HepG2 (cell line): Measurements from ENCODE around the gene GNG10. TPM values are rescaled to one million over a fixed set of nuclear protein-coding genes. Genes with fewer than 3 reads are reported as not detected.

Source experiments
- ATAC-seq: fragments of 200-7000 bp; cut with Tn5 transposase; 3 replicates; pipeline ENCODE4 v1.9.1; 2020; ENCODE audit warnings: mild to moderate bottlenecking, moderate library complexity
- BruUV-seq: library from RNA; stranded (reverse); fragments of 400-500 nt; replicated peaks from 2 replicates; lab custom pipeline; 2021; lab: Mats Ljungman, UMichigan
- CTCF ChIA-PET: fragments of 300-600 bp; formaldehyde crosslinking; extraction: SDS; loops from one replicate; lab custom pipeline; 2021; ENCODE audit warnings: low total read pairs, inconsistent platforms, low intra/inter-chr PET ratio; lab: Yijun Ruan, JAX
- POLR2A ChIA-PET: fragments of 350-600 bp; sonication (Branson Sonifier 250); formaldehyde crosslinking; loops from one replicate; lab custom pipeline; 2020; ENCODE audit warnings: antibody characterized with exemption, inconsistent platforms; lab: Yijun Ruan, JAX
- DNase-seq: peaks from one replicate; pipeline ENCODE4 v3.0.0-alpha.2; 2015; ENCODE audit warnings: low spot score
- FAIRE-seq: peaks from 3 replicates; lab custom pipeline; 2011; peaks lifted over from hg19 to GRCh38; lab: Jason Lieb, UNC
- H2AFZ ChIP-seq: one replicate; pipeline ENCODE4 v1.6.1; 2011; ENCODE audit warnings: low read length, inconsistent platforms
- H3K27ac ChIP-seq: fragments of 300-600 bp; 3 replicates; pipeline ENCODE4 v1.8.0; 2011; ENCODE audit warnings: mixed run types, mild to moderate bottlenecking, mixed read lengths, low read length, inconsistent platforms; ENCODE audit not compliant: insufficient read depth; ENCODE audit errors: extremely low read length
- H3K27me3 ChIP-seq, 2 experiments: fragments of 200-600 bp in 1 of 2; 2 replicates in 1 of 2; 3 replicates in 1 of 2; pipeline versions ENCODE4 v1.6.0 to v1.8.0; 2011; ENCODE audit warnings: low read length in 2 of 2, mild to moderate bottlenecking in 2 of 2, moderate library complexity in 2 of 2, inconsistent platforms in 1 of 2; ENCODE audit not compliant: insufficient read depth in 2 of 2, control insufficient read depth in 1 of 2
- H3K36me3 ChIP-seq, 2 experiments: fragments of 200-600 bp in 1 of 2; replicated peaks in 1 of 2; 2 replicates in 1 of 2; 3 replicates in 1 of 2; pipeline versions ENCODE4 v1.5.1 to v1.8.0; 2011; ENCODE audit warnings: low read length in 2 of 2, inconsistent platforms in 1 of 2; ENCODE audit not compliant: insufficient read depth in 2 of 2, control insufficient read depth in 1 of 2
- H3K4me1 ChIP-seq: 2 replicates; pipeline ENCODE4 v1.5.1; 2012; ENCODE audit warnings: low read length, inconsistent platforms; ENCODE audit not compliant: insufficient read depth
- H3K4me2 ChIP-seq: 2 replicates; pipeline ENCODE4 v1.6.0; 2011; ENCODE audit warnings: low read depth, low read length, inconsistent platforms
- H3K4me3 ChIP-seq, 3 experiments: fragments of 200-600 bp in 1 of 3; sonication (generic), shearing (Covaris generic) in 1 of 3; replicated peaks in 1 of 3; 2 replicates each; pipeline ENCODE4 v1.5.1; 2011 to 2016; ENCODE audit warnings: low read length in 3 of 3, inconsistent platforms in 2 of 3, low read depth in 2 of 3, mild to moderate bottlenecking in 2 of 3, control low read depth in 1 of 3, mixed read lengths in 1 of 3; ENCODE audit not compliant: insufficient read depth in 1 of 3
- H3K79me2 ChIP-seq: one replicate; pipeline ENCODE4 v1.6.1; 2011; ENCODE audit warnings: low read length, inconsistent platforms; ENCODE audit not compliant: insufficient read depth
- H3K9ac ChIP-seq: 2 replicates; pipeline ENCODE4 v1.6.0; 2011; ENCODE audit warnings: mild to moderate bottlenecking, low read depth, low read length, inconsistent platforms; ENCODE audit not compliant: insufficient read depth
- H3K9me3 ChIP-seq: 2 replicates; pipeline ENCODE4 v1.5.1; 2012; ENCODE audit warnings: mild to moderate bottlenecking, low read length
- H4K20me1 ChIP-seq: 2 replicates; pipeline ENCODE4 v1.6.0; 2011; ENCODE audit warnings: inconsistent platforms, mild to moderate bottlenecking, low read length, moderate library complexity; ENCODE audit not compliant: insufficient read depth
- ARNT ChIP-seq: fragments of 450-650 bp; IDR thresholded peaks from 2 replicates; pipeline ENCODE4 v1.6.1; 2017
- CENPBD1 ChIP-seq: sonication (generic); formaldehyde crosslinking; IDR thresholded peaks from 2 replicates; pipeline ENCODE4 v1.8.0; 2022; ENCODE audit warnings: missing genetic modification reagents, low read depth, mild to moderate bottlenecking, borderline replicate concordance
- EZH2 ChIP-seq: conservative IDR thresholded peaks from 2 replicates; pipeline ENCODE4 v1.6.1; 2012; ENCODE audit warnings: mild to moderate bottlenecking, low read depth, low read length, moderate library complexity
- FLYWCH1 ChIP-seq: sonication (generic); formaldehyde crosslinking; IDR thresholded peaks from 2 replicates; pipeline ENCODE4 v1.8.1; 2023; ENCODE audit warnings: mild to moderate bottlenecking, missing genetic modification reagents
- HCFC1 ChIP-seq: fragments of 150-350 bp; IDR thresholded peaks from 2 replicates; pipeline ENCODE4 v1.6.1; 2014; ENCODE audit warnings: low read depth, low read length
- HNF4A ChIP-seq: sonication (generic); formaldehyde crosslinking; IDR thresholded peaks from 2 replicates; pipeline ENCODE4 v1.4.0; 2020; ENCODE audit warnings: missing genetic modification reagents
- KAT2B ChIP-seq: fragments of 150-350 bp; IDR thresholded peaks from 2 replicates; pipeline ENCODE4 v1.6.1; 2014; ENCODE audit warnings: low read depth, low read length, borderline replicate concordance
- KLF12 ChIP-seq: sonication (generic); formaldehyde crosslinking; IDR thresholded peaks from 2 replicates; pipeline ENCODE4 v1.4.0; 2020; ENCODE audit warnings: missing genetic modification reagents, borderline replicate concordance
- MAFF ChIP-seq: IDR thresholded peaks from 2 replicates; pipeline ENCODE4 v1.6.1; 2011; ENCODE audit warnings: low read depth, low read length, improper control_type of control experiment
- MAFK ChIP-seq, 2 experiments: IDR thresholded peaks in 1 of 2; conservative IDR thresholded peaks in 1 of 2; 2 replicates each; pipeline ENCODE4 v1.6.1; 2011; ENCODE audit warnings: improper control_type of control experiment in 2 of 2, low read length in 2 of 2
- NFIC ChIP-seq: IDR thresholded peaks from 2 replicates; pipeline ENCODE4 v1.6.1; 2012; ENCODE audit warnings: mild to moderate bottlenecking, low read length, inconsistent platforms
- RFXANK ChIP-seq: IDR thresholded peaks from 2 replicates; pipeline ENCODE4 v1.6.1; 2016
- TBX3 ChIP-seq: fragments of 450-650 bp; IDR thresholded peaks from 2 replicates; pipeline ENCODE4 v1.6.1; 2017; ENCODE audit warnings: antibody characterized with exemption, mild to moderate bottlenecking, inconsistent platforms, borderline replicate concordance
- ZBED4 ChIP-seq: sonication (generic); formaldehyde crosslinking; IDR thresholded peaks from 2 replicates; pipeline ENCODE4 v1.4.0; 2020; ENCODE audit warnings: missing genetic modification reagents, borderline replicate concordance
- ZBTB44 ChIP-seq: sonication (generic); formaldehyde crosslinking; IDR thresholded peaks from 2 replicates; pipeline ENCODE4 v1.4.0; 2020; ENCODE audit warnings: missing genetic modification reagents
- ZFP1 ChIP-seq: IDR thresholded peaks from 2 replicates; pipeline ENCODE4 v1.6.1; 2016
- ZNF432 ChIP-seq: sonication (generic); formaldehyde crosslinking; IDR thresholded peaks from 2 replicates; pipeline ENCODE4 v1.5.0; 2020; ENCODE audit warnings: missing genetic modification reagents, mild to moderate bottlenecking, borderline replicate concordance
- WGBS: methylation state at CpG from one replicate; pipeline ENCODE4 v1.1.6; 2017; ENCODE audit warnings: low lambda C conversion rate; 5-methylcytosine and 5-hydroxymethylcytosine counted together
- in situ Hi-C: cut with HindIII; loops from 2 replicates; pipeline ENCODE4 v1.10.0; 2017; ENCODE audit warnings: low pct_unique_long_range_greater_than_20kb; ENCODE audit not compliant: extremely low pct_ligation_motif_present
- intact Hi-C: fragments of 100-400 bp; cut with micrococcal nuclease; formaldehyde crosslinking; loops from one replicate; pipeline ENCODE4 v1.10.0; 2022; ENCODE audit not compliant: unreplicated experiment
- polyA plus RNA-seq, 8 experiments: library from polyadenylated mRNA; depleted of rRNA in 3 of 8; stranded (reverse) in 7 of 8; unstranded in 1 of 8; fragments of >200 nt; fragmentation: Illumina TruSeq in 4 of 8; extraction: Trizol in 4 of 8; gene quantifications; 2 replicates each; pipeline versions ENCODE4 v1.2.1 to v1.2.3, GENCODE V29; 2011 to 2016; ENCODE audit warnings: low read depth in 4 of 8, missing spikeins in 1 of 8, mixed read lengths in 1 of 8; ENCODE audit not compliant: insufficient read depth in 1 of 8
- total RNA-seq, 5 experiments: library from RNA; depleted of rRNA; stranded (reverse); fragments of >200 nt; fragmentation: Illumina TruSeq; extraction: Trizol; gene quantifications; 2 replicates each; pipeline ENCODE4 v1.2.3, GENCODE V29; 2016; ENCODE audit warnings: low read depth in 1 of 5

GNG10 gene
- total and polyA plus RNA-seq, 2 of the 13 experiments (the other 11 are each of a cell fraction or from before 2014, with no cell fraction given): 29.8 to 32.4 TPM

DNA sequence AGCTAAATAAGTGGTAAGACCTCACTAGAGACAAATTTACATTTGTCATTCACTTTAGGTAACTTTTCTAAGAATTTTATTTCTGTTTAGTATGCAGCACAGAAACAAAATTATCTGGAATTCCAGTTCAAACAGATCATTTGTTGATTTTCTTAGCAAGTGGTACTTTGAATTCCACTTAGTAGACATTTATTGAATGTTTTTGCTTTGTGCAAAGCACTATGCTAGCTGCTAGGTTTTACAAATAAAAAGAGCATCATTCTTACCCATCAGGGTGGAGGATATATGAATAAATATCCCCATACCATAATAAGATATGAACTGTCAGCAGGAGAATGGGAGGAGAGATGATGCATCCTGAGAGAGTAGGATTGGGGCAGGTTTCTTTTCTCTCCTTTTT lies 35.4 kb downstream of the GNG10 start (continued):
- TF ChIP-seq ZBED4 (CRISPR knock-in tag) (no peak), ZFP1 (CRISPR knock-in tag) (no peak)

- WGBS: 32% methylated on average over 1 of the region's 1 CpG
- Histone ChIP-seq H3K4me2 (no peak overlapping the region), H3K9ac (no peak overlapping the region), H2AFZ (no peak overlapping the region), H3K4me3 (no peak overlapping the region), H3K9me3 (no peaks in the 10 kb centered on the region), H3K27me3 (no peaks in the 10 kb centered on the region), H3K79me2 (no peaks in the 10 kb centered on the region), H3K36me3 (no peaks in the 10 kb centered on the region), H4K20me1 (no peaks in the 10 kb centered on the region), H3K4me1 (peaks cover 9% of the 10 kb centered on the region), H3K27ac (no peak overlapping the region)
- CTCF ChIA-PET: no interaction called here
- in situ Hi-C loops: no loop called here
- POLR2A ChIA-PET: no interaction called here
- FAIRE-seq (no peak), DNase-seq (no peak), ATAC-seq (no peak)
- intact Hi-C loops: no loop called here
- no TSS peak for BruUV-seq
- TF ChIP-seq KLF12 (CRISPR knock-in tag): no peak
- TF ChIP-seq ZBTB44: no peak
- TF ChIP-seq HNF4A (CRISPR knock-in tag): 0 out of 2 replicates have a peak, but pooled peaks have one; percentile 16
- no peak for TF ChIP-seq TBX3
- TF ChIP-seq ARNT: no peak
- TF ChIP-seq MAFK (conservative IDR thresholded peaks at IDR 0.05 in 1 of 2, IDR thresholded peaks at IDR 0.05 in 1 of 2; ENCODE audit: low read length in 2 of 2): peak; percentile 88 to 93
- TF ChIP-seq CENPBD1 (CRISPR knock-in tag): no peak
- no peak for TF ChIP-seq FLYWCH1 (CRISPR knock-in tag)
- TF ChIP-seq MAFF: peak; percentile 91
- TF ChIP-seq RFXANK (CRISPR knock-in tag): no peak
- no peak for TF ChIP-seq HCFC1
- TF ChIP-seq EZH2: no peak
- TF ChIP-seq NFIC: no peak
- no peak for TF ChIP-seq ZNF432 (CRISPR knock-in tag)
- TF ChIP-seq KAT2B: no peak
Measured at GRCh38 chr9:111700776-111701175, 39.4 kb downstream of the GNG10 start.
